ENCODE data around the gene ARL5B.
A peak's percentile ranks its signal among the peaks of the same experiment; 100 is the strongest.

ARL5B gene

DNA sequence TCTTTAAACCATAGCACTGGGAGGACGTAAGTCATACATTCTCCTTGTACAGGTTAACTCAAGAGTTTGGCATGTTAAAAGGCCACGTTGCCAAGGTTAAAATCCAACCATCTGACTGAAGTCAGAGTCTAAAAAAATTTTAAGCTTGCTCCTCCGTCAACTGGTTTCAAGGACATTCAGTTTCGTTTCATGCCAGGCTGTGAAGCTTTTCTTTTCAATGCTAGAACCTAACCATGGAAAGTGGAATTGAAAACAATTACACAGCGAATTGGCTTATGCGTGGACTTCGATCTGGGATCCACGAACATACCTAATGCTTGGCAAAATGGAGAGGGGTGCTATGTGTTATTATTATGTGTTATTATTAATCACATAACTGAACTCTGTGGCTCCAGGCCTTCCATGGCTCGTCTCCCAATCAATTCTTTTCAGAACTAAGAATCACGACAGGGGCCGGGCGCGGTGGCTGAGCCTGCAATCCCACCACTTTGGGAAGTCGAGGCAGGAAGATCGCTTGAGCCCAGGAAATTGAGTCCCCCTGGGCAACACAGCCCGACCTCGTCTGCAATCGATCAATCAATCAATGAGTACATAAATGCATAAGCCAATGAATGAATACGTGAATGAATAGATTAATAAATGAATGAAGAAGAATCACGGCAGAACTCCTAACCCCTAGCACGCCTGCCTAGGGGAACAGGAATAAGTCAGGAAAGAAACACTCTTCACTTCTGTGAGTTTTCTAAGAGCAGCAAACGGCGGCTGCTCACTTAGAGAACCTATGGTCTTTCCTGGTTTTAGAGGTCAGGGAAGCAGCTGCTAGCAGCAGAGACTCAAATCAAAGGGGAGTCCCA is 733 bp upstream of the ARL5B start:
- peak; percentile 34 for DNase-seq (ENCODE audit: low read depth, low spot score)

DNA sequence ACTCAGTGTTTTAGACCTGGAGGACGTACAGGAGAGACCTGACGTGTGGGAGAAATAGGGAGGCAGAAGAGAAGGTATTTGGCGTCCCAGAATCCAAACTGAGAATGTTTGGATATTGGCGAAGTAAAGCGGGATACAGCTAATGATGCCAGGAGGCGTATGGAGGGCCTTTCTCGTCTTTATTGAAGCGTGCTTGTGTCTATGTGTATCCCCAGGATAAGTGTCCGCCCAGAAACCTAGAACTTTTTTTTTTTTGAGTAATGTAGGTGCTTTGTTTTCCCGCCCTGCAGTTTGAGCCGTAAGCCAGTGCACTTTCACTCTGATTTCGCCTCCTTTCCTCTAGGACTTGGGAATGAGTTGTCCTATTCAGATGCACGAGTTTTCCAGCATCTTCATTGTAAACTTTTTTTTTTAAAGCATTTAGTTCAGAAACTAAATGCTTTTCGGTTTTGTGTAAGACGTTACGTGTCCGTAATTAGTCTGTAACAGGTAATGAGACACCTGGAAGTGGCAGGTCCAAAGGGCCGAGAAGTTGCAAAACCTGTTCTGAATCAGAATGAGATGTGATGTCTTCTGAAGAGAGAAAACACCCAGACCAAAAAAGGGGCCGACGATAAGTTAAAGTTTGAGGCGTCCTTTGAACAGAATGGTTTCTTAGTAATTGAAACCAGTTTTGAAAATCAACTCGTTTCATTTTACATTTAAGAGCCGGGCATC is 746 bp downstream of the ARL5B start:
- no peak for DNase-seq (ENCODE audit: low read depth, low spot score)

DNA sequence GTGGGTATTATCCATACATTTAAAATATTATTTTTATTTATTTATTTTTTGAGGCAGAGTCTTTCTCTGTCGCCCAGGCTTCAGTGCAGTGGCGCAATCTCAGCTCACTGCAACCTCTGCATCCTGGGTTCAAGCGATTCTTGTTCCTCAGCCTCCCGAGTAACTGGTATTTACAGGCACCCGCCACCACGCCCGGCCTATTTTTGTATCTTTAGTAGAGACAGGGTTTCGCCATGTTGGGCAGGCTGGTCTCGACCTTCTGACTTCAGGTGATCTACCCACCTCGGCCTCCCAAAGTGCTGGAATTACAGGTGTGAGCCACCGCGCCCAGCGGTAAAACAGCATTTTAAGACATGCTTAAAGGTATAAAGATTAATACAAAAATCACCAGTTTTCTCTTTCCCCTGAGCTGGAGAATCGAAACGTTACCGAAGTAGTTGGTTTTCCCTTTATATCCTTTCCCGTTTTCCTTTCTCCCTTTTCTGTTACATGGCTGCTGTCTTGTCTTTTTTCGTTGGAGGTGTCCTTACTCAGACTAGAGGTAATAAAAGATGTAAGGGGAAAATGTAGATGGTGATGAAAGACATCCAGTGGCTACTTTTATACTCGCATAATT is 1.7 kb downstream of the ARL5B start:
- no peak for DNase-seq (ENCODE audit: low read depth, low spot score)

DNA sequence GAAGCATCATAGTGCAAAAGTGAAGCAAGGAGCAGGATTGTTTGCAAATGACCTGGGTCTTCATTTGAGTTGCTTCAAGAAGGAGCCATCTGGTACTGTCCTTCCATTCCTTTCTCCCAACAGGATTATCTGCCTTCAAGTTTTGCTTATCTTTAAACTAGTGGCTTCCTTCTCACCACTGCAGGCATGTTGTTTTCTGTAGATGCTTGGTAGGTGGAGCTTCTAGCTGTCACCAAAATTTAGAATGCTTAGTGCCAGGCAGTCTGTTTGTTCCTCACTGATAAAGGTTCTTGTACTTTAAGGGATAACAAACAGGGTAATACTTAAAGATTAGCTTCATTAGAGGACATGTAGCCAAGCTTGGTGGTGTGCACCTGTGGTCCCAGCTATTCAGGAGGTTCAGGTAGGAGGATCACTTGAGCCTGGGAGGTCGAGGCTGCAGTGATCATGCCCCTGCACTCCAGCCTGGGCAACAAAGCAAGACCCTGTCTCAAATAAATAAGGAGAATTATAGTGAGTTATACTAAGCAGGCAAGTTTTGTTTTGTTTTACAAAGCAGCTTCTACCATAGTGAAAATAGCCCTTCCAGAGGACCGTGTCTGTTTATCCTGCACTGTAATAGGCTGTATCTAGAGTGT is 5.7 kb downstream of the ARL5B start:
- no peak for DNase-seq (ENCODE audit: low read depth, low spot score)

DNA sequence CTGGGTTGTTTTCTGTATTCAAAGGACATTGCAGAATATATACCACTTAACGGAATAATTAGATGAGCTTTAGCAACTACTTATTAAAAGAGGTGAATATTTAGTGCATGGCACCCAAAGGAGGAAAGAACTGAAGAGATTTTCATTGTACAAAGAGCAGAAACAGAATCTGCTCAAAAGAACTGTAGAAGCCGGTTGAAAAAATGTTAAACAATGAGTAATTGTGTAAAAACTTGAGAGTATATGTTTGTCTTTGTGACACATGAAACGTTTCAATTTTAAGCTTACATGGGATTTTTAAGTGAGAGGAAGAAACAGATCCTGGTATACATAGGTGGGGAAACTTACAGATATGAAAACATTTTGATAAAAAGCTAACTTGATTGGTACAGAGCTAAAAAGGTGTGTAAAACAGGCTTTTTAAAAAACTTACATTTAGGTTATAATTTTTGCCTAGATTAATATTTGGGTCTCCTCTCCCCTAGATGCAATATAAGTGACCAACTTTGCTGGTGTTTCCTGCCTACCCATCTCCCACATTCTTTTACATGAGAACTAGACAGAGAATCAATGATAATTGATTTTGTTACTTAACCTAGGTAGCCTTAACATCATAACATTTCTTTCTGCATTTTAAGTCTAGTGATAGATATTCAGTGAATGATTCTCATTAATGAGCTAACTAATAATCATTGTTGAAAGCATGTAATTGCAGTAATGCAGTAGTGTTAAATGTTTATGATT is 6.8 kb downstream of the ARL5B start:
- DNase-seq (ENCODE audit: low read depth, low spot score) = no peak

DNA sequence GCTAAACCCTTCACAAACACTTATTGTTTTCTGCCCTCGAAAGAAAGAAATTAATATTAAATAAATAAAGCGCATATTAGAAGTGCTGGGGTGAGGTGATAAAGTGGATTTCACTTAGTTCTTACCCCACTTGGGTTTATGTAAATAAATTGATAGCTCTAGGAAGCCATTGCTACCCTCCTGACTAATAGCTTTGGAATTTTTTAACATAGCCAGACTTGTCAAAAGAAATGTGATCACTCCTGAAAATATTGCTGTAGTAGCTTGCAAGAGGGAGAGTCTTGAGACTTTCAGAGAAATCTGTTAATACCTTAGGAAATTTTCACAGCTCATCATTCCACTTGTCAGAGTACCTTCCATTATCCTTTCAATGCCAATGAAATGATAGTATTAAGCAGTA is 7.6 kb downstream of the ARL5B start:
- peak; percentile 66 for DNase-seq (ENCODE audit: low read depth, low spot score)

DNA sequence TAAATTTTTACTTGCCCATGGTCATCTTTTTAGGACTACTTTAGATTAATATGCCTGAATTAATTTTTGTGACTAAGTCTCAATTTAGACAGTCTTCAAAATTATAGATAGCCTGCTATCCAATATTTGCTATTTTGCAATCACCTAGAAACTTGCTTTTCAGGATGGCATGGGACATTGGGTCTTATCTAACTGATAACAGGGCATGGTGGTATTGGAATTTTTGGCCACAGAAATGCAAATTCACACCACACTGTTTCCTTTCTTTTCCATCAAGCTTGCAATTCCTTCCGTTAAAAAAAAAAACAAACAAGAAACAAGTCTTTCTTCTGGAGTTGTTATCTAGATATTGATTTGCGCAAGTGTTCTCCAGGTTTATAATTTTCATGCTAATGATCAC is 8.8 kb downstream of the ARL5B start:
- DNase-seq (ENCODE audit: low read depth, low spot score) = no peak

DNA sequence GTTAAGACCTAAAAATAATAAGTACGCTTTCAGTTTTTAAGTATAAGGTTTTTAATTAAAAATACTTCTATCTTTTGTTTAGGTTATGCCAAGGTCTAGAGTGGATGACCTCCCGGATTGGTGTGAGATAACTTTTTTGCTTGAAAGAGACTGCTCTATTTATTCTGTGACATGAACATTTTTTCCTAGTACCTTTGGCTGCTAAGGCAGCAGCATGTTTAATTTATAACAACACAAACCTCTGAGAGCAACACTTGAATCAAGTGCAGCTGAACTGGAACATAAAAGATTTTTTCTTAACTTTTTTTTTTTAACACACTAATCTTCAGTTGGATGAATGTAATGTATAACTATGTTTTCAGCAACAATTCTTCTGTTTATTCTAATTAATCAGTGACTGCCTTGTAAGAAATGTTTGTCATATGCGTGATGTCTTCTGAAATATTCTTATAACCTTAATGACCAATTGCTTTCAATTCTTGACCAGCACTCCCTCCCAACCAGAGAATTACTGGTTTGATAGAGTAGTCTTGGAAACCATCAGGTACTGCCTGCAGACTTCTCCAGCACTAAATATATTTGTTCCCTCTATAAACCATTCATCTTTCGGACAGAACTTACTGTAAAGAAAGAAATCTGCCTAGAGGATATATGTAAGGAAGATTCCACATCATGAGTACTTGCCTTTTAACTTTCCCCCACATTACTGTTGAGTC is 16.0 kb downstream of the ARL5B start:
- DNase-seq (ENCODE audit: low read depth, low spot score) = no peak

DNA sequence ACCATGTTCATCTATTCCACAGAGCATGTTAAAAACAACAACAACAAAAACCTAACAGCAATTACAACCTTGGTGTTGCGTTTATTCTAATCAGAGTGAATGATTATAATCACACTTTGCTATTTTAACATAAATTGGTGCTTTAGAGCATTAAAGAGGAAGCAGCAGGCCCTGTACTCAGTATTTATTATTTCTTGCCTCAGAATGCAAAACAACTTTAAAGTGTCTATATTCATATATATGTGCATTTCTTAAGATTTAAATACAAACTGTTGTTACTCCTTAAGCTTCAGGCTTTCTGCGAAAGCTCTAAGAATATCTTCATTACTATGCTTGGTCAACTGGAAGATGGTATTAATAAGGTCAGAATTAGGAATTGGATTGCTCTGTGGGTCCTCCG is 21.5 kb downstream of the ARL5B start:
- DNase-seq (ENCODE audit: low read depth, low spot score) = no peak

DNA sequence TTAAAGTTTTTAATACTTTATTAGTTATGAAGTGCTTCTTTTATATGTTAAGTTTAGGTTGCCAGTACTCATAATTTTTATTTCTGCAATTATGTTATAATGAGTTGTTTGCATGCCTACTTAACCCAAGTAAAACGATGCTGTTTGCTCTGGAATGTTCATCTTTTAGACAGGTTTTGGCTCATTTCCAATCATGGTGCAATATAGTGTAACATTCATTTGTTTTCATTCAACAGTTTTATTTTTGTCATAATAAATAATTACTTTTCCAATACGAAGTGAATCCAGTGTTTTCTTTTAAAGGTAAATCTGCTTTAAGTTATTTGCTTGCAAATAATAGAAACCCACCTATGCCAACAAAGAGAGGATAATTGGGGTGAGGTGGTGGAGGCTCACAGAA is 22.1 kb downstream of the ARL5B start:
- DNase-seq (ENCODE audit: low read depth, low spot score) = peak; percentile 53

DNA sequence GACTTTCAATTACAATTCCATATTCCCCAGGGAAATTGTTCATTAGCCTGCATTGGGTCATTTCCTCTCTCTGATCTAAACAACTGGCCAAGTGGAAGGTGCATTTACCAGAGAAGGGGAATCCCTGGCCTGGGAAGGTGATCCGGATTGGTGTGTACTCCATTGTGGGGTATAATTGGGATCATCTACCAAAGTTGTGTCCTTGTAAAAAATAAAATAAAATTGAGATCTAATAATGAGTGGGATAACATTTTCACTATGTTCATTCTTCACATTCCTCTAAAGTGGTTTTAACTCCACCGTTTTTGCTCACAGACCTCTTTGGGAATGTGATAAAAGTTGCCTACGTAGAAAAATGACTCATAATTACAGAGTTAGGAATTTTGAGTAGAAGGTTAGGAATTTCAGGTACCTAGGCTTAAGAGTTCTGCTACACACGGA is 22.8 kb downstream of the ARL5B start:
- peak; percentile 76 for DNase-seq (ENCODE audit: low read depth, low spot score)

DNA sequence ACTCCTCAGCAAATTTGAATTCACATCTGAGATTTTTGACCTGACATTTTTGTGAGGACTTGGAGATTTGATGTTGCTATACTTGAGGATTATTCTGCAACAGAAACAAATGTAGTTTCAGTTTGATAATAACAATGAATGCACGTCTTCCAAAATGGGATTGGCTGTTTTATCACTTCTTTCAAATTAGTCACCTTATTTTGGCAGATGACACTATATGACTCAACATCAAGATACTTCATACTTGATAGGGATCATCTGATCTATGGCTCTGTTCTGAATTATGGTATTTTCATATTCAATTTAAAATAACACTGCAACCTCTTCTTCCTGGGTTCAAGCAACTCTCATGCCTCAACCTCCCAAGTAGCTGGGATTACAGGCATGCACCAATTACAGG is 24.2 kb downstream of the ARL5B start:
- DNase-seq (ENCODE audit: low read depth, low spot score) = no peak

DNA sequence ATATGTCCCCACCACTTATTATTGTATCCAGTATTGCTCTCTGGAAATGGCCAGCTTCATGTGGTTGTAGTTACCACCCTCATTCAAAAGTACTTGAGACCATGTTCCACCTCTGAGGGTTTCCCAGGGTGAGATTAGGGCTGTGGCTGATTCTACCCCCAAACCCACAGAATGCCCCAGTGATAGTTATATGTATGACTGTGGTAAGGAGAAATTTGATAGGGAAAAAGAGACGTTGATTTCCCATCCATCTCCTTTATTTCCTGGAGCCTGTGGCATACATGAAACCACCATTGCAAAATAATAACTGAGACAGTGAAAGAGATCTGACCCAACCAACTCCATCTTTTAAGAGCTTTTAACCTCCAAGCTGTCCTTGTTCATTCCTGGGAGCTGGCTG is 25.2 kb downstream of the ARL5B start:
- DNase-seq (ENCODE audit: low read depth, low spot score) = no peak

DNA sequence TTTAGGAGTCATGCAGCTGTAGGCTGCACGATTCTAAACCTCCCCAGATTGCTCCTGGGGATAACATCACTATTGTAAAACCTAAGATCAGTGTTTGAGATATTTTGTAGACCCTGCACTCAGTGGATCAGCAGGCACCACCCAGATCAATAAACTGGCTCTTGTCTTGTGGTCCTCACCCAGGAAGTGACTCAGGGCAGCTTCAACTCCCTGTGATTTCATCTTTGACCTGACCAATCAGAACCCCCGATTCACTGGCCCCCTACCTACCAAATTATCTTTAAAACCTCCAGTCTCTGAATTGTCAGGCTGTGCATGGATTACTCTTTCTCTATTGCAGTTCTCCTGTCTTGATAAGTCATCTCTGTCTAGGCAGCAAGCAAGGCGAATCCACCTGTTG is 25.7 kb downstream of the ARL5B start:
- no peak for DNase-seq (ENCODE audit: low read depth, low spot score)

DNA sequence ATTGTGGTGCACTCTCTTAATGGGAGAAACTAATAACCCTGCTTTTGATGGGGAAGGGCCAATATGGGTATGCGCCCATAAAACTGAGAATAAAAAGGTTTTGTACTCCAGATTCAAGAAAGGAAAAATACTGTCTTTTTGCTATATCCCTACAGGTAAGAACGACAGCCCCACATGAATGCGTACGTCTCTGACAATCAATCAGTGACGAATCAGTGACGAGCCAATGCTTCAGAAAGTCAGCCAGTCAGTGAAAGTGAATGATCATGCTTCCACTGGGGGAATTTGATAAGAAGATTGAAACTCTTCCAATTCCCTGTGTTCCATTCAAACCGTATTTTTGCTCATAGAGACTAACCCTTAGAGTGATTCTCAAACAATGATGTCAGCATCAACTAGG is 26.3 kb downstream of the ARL5B start:
- no peak for DNase-seq (ENCODE audit: low read depth, low spot score)

DNA sequence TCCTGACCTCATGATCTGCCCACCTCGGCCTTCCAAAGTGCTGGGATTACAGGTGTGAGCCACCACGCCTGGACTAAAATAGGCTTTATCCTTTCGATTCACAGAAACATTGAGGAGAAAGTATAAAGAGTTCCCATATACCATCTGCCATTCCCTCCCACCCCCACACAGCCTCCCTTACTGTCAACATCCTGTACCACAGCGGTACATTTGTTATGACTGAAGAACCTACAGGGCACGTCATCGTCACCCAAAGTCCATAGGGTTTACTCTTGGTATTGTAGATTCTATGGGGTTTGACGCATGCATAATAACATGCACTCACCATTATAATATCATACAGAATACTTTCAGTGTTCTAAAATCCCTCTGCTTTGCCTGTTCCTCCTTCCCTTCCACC is 28.0 kb downstream of the ARL5B start:
- DNase-seq (ENCODE audit: low read depth, low spot score) = no peak

DNA sequence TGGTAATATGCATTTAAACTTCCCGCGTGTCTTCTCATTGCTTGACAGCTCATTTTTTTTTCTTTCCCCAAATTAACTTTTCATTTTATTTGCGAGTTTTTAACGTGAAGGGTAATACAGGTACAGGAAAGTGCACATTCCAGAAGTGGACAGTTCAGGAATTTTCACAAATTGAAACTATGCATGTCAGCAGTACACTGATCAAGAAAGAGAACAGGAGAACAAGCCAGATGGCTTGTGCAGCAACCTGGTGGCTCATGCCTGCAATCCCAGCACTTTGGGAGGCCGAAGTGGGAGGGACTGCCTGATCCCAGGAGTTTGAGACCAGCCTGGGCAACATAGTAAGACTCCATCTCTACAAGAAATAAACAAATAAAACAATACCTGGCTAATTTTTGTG is 28.5 kb downstream of the ARL5B start:
- DNase-seq (ENCODE audit: low read depth, low spot score) = no peak

DNA sequence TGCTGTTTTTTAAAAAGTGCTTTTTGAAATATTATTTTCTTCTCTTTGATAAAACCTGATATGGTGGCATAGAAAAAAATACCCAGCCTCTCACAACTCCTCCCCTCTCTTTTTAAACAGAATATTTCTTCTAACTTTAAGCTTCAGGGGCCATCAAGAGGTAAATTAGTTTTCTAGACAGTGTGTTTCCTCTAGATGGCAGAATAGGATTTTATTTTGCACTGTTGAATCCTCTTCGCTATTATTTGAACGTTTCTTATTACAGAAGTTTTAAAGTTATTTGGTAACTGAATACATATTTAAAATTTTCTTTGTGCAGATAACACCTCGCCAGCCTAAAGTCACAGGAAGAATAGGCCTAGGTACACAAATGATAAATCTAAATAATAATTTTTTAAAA is 30.3 kb downstream of the ARL5B start:
- DNase-seq (ENCODE audit: low read depth, low spot score) = peak; percentile 53

DNA sequence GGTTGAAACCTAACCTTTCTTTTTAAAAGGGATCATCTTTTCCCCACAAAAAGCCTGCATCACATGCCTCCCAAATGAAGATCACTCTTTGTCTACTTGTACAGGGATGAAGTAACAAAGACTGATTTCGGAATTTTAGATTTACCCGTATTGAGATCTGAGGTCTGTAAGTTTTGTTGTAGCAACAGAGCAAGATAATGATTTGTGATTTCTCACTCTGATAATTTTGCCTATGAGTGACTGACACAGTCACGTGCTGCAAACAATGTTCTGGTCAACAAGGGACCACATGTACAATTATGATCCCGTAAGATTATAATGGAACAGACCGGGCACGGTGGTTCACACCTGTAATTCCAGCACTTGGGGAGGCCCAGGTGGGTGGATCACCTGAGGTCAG is 31.3 kb downstream of the ARL5B start:
- DNase-seq (ENCODE audit: low read depth, low spot score) = no peak

DNA sequence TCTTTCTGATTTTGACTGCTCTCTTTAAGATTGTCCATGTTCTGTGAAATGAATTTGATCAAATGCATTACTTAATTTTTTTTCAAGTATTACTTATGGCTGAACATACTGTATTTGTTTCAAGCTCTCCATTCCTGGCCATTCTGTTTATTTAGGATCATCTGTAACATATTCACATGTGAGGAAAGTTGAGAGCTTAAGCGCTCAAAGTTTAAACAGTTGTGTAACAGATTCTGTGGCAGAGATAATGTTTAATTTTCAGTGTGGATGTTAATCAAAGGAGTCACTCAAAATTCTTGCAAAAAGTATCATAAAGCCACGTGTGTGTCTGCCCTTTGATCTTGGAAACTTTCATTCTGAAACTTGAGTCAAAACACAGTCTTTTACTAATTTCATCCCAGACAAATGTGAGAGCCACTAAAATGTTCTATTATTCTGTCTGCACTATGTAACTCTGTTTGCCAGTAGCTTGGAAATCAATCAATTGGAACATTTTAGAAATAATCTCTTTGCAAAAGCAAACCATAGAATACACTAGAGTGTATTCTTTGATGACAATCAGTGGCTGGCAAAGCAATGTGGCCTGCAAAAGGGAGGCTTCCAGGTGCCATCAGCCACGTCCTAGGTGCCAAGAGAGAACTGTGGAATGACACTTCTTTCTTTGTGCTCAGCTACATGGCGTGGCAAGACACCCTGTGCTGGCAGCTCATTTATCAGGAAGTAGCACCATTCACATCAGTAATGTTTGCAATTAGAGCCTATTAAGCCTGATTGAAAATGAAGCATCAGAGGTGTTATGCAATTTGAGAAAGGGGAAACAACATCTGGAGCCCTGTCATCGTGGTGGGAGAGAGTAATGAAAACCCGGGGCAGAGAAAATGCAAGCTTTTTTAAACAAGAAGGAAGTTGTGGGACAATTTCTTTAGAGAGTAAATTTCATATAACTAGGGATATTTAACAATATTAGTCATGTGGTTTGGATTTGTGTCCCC is 40.9 kb downstream of the ARL5B start:
- no peak for DNase-seq (ENCODE audit: low read depth, low spot score)

All from astrocyte of the hippocampus (primary cell).